H4 (cell line): ENCODE data around the gene TBL3. TPM values are rescaled to one million over a fixed set of nuclear protein-coding genes. Genes with fewer than 3 reads are reported as not detected.
"Not testable (repeated sequence)": the region's sequence is repeated elsewhere in the genome, so short reads cannot be mapped to it uniquely, and the experiment has no call there.

Source experiments
- DNase-seq: peaks from one replicate; pipeline ENCODE4 v3.0.0-alpha.2; 2015; ENCODE audit warnings: low spot score
- total RNA-seq: library from RNA; depleted of rRNA; stranded (reverse); fragments of >200 nt; shearing (Covaris generic); gene quantifications from 2 replicates; pipeline ENCODE4 v1.2.3, GENCODE V29; 2014; rRNA removed

TBL3 gene
- total RNA-seq: 50.8 and 55.9 TPM in 2 replicates

DNA sequence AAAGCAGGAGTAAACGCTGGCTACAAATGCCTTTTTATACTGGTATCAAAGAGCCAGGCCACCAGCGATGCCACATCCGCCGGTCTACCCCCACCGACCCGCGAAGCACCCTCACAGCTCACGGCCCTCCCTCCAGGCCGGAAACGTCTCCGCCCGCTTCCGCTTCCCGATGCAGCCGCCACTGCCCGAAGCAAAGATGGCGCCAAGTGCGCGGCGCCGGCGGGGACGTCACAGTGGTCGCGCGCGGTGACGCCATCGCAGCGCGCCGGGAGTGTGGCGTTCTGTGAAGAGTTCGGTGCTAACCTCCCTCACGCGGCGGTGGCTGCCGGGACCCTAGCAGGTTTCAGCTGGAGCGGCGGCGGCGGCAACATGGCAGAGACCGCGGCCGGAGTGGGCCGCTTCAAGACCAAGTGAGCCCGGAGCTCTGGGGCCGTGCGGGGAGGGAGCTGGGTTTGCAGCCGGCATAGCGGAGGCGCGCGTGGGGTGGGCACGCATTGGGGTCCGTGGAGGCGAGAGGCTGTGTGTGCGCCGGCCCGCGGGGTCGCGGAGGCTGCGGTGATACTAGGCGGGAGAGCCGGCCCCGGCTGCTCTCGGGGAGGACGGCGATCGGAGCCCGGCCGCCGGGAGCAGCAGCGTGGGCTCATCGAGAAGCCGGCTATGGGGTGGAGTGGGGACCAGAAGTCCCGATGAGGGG, at the start of gene TBL3:
Gene TBL3 (plus strand): TSS at position 258 of the 694 bp plus-strand sequence. CDS start 112 bp downstream, at position 370.
- peak; percentile 91 for DNase-seq

DNA sequence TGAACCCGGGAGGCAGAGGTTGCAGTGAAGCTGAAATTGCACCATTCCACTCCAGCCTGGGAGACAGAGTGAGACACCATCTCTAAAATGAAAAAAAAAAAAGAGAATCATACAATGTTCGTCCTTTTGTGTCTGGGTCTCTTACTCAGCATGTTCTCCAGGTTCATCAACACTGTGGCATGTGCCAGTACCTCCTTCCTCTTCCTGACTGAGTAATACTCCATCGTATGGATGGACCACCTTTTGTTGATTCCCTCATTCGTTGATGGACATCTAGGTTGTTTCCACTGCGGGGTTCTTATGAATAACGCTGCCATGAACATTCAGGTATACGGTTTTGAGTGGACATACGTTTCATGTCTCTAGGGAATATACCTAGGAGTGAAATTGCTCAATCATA, 49.5 kb upstream of the TBL3 start:
- no peak for DNase-seq

DNA sequence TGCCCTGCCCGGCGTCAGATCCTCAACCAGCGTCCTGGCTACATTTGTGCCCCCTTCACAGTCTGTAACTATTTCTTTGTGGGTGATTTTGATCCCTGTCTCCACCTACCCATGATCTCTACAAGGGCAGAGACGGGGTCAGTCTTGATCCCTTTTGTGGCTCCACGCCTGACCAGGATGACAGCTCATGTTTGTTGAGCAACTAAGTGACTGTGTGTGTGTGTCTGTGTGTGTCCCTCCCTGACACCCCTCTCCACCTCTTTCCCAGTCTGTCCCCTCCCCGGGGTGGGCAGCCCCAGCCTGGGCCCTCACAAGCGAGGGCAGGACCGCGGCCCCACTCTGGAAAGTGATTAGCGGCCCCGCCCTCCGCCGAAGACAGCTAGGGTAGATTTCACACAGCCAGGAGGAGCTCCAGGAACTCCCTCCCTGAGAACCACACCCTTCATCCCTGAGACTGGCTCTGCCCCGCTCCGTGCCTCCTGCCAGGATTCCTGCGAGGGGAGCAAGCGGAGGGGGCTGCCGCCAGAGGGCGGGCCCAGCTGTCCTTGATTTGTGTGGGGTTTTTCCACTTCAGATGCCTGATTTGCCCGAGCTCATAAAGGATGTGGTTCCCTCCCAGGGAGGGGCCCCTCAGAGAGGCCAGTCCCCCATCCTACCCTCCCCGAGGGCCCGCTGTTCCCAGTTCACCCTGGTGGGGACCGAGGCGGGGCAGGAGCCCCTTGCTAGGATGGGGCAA, 48.4 kb upstream of the TBL3 start:
- DNase-seq: peak; percentile 77

DNA sequence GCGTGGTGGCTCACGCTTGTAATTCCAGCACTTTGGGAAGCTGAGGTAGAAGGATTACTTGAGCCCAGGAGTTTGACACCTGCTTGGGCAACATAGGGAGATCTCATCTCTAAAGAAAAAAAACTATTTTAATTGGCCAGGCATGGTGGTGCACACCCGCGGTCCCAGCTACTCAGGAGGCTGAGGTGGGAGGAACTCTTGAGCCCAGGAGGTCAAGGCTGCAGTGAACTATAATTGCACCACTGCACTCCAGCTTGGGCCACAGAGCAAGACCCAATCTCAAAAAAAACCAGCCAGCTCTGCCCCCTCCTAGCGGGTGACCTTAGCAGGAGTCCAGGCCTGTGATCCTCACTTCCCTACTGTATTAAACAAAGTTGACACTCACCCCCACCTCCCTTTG, 47.8 kb upstream of the TBL3 start:
- DNase-seq: no peak

DNA sequence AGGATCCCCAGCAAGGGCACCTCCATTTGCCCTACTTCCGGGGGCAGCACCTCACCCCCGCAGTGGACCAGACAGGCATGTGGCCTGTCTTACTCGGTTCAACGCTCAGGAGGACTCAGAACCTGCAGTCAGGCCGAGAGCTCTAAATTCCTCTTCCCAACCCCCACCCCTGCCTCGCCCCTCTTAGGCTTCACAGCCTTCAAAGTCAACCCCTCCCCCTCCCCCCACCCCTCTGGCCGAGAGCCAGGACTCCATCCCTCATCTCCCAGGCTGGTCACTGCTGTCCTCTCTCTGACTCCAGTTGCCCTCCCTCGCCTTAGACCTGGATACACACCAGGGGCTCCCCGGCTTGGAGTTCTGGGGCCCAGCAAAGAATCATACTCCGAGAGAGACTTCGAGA, 45.6 kb upstream of the TBL3 start:
- no peak for DNase-seq

DNA sequence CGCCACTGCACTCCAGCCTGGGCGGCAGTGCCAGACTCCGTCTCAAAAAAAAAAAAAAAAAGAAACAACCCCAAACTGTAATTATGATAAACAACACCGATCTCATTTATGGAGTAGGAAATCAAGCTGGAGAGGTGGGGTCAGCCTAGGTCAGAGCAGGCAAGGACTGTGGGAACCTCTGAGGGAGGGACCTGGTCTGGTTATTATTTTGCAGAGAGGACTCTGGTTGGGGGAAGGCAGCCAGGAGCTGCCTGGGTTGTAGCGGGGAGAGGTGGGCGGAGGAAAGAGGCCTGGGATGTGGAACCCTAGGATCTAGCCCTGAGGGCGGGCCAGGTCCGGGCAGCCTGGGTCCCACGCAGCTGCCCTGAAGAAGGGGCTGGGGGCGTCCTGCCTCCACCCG, 42.7 kb upstream of the TBL3 start:
- no peak for DNase-seq

DNA sequence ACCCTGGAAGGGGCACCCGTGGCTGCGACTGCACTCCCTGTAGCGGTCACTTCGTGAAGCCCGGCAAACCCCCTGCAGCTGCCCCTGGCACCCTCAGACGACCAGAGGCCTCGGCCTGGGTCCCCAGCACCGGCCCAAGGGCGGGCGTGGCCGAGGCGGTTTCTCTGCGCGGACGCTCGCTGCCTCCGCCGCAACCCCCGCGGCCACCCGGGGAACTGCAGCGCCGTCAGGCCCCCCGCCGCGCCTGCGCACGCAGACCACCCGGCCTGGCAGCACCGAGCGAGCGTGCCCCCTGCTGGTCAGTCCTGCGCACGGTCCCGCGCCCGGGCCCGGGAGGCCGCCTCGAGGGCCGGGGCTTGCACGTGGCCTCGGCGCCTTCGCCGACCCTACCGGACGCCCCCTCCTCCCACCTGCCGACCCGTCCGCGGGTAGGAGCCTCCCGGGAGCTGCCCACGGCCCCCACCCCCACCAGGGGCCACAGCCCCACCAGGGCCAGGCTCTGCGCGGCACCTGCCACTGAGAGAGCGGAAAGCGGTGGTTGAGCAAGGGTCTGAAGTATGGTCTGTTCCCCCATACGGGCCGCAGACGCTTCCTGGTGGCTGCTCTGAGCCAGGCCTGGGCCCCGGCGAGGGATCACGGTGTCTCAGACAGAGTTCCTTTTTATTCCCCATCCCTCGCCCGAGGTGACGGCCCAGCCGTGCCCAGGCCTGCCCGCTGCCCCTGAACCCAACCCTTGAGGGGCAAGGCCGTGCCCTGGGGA, 42.1 kb upstream of the TBL3 start:
- peak; percentile 70 for DNase-seq

DNA sequence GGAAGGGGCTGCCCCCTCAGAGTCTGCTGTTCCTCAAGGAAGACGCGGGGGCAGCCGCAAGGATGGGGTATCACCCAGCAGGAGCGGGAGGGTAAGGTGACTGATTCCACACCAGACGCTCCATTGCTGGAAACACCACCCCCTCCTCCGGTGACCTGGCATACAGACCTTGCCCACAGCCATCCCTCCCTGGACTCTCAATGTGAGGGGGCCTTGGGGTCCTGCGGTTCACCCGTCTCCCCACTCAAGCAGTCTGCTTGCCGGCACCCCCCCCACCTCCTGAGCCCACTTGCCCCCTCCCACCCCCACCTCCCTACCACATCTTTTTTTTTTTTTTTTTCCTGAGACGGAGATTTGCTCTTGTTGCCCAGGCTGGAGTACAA, 41.5 kb upstream of the TBL3 start:
- no peak for DNase-seq

DNA sequence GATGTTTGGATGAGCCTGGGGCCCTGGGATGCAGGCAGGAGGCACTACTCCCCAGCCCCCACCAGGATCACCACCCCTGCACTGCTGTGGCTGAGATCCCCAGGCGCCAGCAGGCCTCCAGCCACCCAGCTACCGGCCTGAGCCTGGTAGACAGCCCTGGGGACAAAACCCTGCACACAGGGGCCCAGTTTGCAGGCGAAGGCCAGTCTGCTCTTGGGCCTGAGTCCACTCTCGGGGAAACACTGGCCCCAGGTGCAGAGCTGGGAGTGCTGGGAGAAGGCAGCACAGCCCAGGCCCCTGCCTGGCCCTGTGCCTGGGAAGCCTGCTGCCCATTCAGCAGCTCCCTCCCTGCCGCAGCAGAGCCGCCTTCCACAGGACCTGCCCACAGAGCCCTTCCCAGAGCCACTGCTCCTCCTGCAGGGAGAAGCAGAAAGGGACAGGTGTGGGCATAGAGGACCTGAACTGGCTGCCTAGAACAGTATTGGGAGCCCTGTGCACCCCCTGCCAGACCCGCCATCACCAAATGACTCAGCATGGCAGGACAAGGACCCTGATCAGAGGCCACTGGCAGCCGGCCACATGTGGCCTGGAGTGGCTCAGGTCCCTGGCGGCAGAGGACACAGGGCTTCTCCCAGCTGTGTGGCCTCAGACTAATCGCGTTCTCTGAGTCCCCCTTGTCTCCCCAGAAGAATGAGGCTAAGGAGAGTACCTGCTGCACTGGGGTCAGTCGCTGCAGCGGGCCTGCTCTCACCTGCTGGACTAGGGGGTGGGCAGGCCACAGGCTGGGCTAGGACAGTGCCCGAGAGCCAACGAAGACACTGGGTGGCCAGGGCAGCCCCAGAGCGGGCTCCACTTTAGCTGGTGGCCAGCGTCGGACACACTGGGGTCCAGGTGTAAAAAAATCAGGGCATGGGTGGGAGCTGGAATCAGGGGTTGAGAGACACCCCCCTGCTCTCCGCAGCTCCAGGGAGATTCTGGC, 39.5 kb upstream of the TBL3 start:
- peak; percentile 58 for DNase-seq

DNA sequence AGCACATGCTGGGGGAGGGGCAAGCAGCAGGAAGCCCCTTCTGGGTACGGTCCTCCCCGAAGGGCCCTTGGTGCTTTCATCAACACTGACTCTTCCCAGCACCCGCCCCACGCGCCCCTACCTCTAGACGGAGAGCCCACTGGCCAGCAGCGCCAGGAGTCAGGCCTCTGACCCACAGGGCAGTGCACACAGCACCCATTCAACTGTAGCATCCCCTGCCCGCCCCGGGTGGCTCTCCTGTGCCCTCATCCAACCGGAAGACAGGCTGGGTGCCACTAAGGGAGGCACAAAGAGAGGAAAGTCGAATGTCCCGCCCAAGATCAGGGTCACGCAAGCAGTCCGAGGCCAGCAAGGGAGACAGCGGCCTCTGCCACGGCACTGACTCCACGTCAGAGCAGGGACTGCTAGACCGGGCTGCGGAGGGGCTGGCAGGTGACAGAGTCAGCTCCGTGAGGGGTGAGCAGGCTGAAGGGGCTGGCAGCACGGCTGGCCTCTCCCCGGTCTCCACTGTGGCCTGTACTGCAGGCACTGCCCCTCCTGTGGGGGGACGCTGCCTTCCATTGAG, 38.7 kb upstream of the TBL3 start:
- no peak for DNase-seq

DNA sequence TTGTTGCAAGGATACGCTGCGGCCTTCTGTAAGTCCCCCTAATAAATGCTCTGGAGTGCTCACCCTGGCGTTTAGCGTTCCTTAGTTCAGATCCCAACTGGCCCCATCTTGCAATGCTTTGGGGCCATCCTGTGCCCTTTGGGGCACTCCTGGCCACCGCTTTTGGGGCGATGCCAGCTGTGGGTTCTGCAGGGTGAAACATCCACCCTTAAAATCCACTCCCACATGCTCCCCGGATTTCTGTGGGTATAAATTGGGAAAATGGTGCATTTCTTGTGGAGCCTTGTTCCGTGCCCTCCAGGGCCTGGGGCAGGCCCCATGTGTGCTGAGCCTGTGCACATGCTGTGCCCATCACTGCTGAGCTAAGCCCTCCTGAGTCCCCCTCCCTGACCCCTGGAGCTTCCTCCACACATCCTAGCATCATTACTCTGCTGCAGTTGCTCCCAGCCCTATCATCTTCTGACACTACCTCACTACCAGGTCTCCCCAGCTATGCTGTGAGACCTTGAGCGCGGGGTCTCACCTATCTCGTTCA, 34.8 kb upstream of the TBL3 start:
- no peak for DNase-seq

DNA sequence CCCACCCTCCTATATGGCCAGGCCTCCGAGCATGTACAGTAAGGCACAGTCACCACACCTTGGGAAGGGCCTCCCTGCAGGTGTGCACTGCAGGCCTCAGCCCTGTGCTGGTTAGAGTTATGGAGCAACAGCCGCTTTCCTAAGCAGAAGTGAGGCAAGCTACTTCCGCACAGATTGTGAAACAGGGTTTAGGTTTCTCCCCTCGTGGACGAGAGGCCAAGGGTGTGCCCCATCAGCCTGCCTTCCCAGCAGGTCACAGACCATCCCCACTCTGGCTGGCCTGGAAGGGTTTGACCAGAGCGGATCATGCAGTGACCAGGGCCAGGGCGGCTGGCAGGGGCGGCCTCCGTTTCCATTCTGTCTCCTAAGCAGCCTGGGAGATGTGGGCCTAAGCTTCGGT, 33.5 kb upstream of the TBL3 start:
- DNase-seq: no peak

DNA sequence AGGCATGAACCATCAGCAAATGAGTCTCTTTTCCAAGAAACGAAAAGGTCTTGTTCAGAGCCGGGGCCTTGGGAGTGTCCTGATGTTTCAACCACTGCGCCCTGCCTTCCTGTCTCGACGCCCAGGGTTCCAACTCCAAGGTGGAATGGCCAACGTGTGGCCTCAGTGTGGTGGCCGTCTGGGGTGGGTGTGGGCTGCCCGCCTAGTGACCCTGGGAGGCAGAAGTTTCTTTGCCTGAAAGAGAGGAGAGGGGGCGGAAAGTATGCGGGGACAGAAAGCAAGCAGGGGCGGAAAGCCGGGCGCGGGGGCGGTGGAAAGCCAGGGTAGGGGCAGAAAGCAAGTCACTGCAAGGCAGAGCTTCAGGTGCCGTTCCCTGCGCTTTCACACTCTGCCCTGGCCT, 32.9 kb upstream of the TBL3 start:
- DNase-seq: no peak

DNA sequence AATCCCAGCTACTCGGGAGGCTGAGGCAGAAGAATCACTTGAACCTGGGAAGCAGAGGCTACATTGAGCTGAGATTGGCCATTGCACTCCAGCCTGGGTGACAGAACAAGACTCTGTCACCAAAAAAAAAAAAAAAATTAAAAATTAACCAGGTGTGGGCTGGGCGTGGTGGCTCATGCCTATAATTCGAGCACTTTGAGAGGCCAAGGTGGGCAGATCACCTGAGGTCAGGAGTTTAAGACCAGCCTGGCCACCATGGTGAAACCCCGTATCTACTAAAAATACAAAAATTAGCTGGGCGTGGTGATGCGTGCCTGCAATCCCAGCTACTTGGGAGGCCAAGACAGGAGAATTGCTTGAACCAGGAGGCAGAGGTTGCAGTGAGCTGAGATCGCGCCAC, 32.0 kb upstream of the TBL3 start:
- DNase-seq: not testable (repeated sequence)

DNA sequence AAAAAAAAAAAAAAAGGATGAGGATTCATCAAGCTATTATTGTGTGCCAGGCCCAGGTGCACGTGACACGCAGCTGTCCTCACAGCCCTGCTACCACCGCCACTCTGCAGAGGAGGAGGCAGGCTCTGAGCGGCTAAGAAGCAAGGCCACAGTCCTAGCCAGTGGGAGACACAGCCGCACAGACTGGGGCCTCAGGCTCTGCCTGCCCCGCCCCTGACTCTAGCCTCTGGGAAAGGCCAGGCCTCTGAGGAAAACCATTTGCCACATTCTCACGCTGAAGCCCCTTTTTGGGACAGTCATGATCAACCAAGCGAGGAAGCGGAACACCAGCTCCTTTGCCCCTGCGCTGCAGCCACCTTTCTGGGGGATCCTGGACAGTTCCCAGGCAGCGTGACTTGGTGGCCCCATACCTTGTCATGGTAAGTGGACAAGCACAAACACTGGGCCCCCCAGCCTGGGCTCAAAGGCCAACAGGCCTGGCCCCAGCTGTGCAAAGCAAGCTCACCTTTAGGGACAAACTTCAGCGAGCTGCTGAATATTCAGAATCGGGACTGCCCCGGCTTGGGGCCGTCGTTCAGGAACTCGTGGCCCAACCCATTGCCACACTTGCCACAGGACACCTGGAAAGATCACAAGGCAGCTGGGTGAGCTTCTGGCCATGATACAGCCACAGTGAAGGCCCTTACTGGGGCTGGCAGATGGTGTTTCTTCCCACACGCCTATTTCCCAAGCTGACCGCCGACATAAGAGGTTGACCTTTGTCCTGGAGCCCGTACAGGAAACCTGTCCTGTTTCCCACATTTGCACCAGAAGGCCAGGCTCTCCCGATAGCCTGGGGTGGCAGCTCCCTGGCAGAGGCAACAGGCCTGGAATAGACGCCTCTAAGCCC, 31.3 kb upstream of the TBL3 start:
- no peak for DNase-seq

DNA sequence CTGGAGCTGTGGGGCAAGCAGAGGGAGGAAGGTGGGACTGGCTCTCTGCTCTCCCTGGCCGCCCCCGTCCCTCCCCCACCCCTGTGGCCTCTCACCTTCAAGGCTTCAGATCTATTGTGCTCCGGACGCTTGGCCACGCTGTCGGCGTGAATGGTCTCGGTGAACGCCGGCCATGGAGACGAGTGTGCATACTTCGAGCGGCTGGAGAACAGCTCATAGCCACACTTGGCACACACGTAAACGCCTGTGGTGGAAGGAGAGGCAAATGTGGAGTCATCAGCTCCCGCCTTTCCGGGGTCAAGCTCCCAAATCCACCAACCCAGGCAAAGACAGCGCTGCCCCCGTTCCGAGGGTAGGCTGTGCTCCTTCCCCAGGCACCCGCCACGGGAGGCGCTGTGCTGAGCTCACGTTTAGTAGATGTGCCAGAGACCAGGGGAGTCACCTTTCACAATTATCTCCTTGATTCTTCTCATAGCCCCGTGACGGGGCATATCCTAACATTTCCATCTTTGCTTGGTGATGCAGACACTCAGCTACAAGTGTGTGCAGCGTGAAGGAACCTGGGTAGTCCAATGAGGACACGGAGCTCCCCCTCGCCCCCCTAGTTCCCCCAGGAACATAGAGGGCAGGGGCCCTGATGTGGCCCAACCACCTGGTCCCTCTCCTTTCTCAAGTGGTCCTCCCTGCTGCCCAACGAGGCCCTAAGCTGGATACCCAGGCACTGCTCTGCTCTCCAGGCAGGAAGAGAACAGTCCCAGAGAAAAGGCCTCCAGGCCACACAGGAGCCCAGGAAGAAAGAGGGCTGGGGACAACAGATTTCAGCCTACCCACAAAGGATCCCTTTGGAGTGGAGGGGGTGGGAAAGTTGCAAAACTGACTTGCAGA, 30.4 kb upstream of the TBL3 start:
- DNase-seq: no peak

DNA sequence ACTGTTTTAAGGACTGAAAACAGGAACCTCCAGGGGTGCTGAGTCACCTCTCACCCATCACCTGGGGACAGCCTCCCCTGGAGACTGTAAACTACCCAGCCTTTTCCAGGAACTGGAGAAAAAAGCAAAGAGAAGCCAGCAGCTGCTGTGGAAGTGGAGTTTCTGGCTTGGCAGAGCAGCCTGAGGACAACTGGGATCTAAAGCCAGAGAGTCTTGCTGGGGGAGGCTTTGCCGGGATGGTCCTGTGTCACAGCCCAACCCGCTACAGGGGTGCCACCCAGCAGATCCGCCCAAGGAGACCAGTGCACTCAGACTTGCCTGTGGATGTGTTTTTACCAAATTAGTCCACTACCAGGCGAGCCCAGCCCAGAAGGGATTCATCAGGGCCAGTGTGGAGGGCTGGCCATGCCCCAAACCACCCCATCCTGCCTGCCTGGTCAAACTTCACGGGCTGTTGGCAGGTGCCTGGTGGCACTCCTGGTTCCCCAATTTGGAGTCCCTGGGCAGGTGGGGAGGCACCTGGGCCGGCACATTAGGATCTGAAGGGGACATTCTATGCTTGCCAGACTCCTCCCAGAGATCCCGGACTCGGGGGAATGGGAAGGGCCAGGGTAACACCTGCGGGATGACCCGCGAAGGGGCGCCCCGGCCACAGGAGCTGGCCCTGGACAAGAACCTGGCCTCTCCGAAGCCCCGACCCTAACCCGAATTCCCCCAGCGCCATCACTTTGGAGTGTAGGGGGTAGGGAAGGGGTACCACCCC, 29.6 kb upstream of the TBL3 start:
- DNase-seq: no peak
